Upper lobe of right lung (tissue), 1 donor: ENCODE results near the gene EHBP1. TPM values are rescaled to one million over a fixed set of nuclear protein-coding genes. Genes with fewer than 3 reads are reported as not detected.

Experiments used
- ATAC-seq: fragments of 200-7000 bp; cut with Tn5 transposase; one replicate; pipeline ENCODE4 v1.9.1; 2020; ENCODE audit warnings: mild to moderate bottlenecking, moderate library complexity
- DNase-seq: peaks from one replicate; pipeline ENCODE4 v3.0.0-alpha.2; 2020
- H3K27ac ChIP-seq: fragments of 200-600 bp; one replicate; pipeline ENCODE4 v1.8.0; 2022
- H3K27me3 ChIP-seq: fragments of 200-600 bp; one replicate; pipeline ENCODE4 v1.8.0; 2022; ENCODE audit warnings: mild to moderate bottlenecking
- H3K36me3 ChIP-seq: fragments of 200-600 bp; one replicate; pipeline ENCODE4 v1.8.0; 2022
- H3K4me1 ChIP-seq: fragments of 200-600 bp; one replicate; pipeline ENCODE4 v1.8.0; 2022
- H3K4me3 ChIP-seq: fragments of 200-600 bp; one replicate; pipeline ENCODE4 v1.8.0; 2022; ENCODE audit warnings: mild to moderate bottlenecking
- H3K9me3 ChIP-seq: fragments of 200-600 bp; one replicate; pipeline ENCODE4 v1.8.0; 2022
- intact Hi-C: fragments of 100-400 bp; cut with DNase I; formaldehyde crosslinking; loops from one replicate; pipeline ENCODE4 v1.11.0; 2022
- total RNA-seq: library from RNA; stranded (reverse); fragmentation: NEBNext Ultra II Directional; extraction: Animal tissue kit (Norgen Biotek cat#: 25700); gene quantifications from one replicate; pipeline ENCODE4 v1.2.1, GENCODE V29; 2021
- TF ChIP-seq, protein P1 (sequence below): fragments of 200-600 bp; IDR thresholded peaks from one replicate; pipeline ENCODE4 v1.8.0; 2022; ENCODE audit warnings: antibody characterized with exemption
- donor health status: DM: no; HTN: yes; CAD: no; lungs with severe emphysema.

EHBP1 gene
- total RNA-seq, 1 donor from 2014 or later, result 46.7 TPM

DNA sequence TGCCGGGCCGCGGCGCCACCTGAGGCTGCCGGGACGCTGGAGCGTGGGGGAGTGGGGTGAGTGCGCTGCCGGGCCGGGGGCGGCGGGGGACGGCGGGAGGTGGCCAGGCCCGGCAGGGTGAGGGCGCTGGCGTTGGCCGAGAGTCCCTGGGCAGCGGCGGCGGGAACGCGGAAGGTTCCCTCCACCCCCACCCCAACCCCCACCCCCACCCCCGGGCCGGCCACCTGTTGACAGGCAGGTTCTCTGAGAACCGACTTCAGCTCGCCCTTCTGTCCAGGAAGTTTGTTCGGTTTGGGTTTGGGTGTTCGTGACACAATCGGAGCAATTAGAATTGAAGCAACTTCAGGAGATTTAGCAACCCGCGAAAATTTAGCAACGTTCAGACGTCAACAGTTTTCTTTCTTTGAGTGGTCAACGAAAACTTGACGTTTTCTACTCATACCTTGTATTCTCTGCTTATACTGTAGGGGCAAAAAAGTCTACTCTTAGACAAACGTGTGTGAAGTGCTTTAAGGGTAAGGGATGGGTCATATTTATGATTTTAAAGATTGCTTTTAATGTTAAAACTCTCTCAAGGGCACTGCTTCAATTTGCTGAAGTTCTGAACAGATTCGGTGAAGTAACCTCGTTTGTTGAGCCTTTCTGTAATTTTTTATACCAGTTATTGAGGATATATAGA is 354.4 kb downstream of the EHBP1 start:
- peaks cover 42% of the 10 kb centered on the region for H3K4me1 ChIP-seq

DNA sequence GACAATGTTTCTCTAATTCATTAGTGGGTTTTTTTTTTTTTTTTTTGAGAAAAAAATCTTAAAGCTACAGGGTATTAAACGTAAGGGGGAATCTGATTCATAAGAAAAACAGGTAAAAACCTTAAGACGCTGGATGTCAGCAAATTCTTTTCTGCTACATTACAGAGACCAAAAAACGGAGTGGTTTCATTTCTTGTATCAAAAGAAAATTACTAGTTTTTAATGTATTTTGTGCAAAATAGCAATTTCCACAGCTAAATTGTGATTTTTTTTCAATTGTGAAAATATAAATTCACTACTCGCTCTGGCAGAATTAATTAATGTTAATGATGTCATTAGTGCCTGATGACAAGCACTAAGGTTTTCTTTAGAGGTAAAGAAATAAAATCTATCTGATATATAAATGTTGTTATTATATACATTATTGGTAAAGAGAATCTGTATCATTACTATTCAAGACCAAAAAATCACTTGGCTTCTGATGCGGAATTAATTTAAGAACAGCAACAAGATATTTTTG is 355.0 kb downstream of the EHBP1 start:
- H3K4me1 ChIP-seq, result peaks cover 39% of the 10 kb centered on the region
- TF ChIP-seq, protein P1, sequence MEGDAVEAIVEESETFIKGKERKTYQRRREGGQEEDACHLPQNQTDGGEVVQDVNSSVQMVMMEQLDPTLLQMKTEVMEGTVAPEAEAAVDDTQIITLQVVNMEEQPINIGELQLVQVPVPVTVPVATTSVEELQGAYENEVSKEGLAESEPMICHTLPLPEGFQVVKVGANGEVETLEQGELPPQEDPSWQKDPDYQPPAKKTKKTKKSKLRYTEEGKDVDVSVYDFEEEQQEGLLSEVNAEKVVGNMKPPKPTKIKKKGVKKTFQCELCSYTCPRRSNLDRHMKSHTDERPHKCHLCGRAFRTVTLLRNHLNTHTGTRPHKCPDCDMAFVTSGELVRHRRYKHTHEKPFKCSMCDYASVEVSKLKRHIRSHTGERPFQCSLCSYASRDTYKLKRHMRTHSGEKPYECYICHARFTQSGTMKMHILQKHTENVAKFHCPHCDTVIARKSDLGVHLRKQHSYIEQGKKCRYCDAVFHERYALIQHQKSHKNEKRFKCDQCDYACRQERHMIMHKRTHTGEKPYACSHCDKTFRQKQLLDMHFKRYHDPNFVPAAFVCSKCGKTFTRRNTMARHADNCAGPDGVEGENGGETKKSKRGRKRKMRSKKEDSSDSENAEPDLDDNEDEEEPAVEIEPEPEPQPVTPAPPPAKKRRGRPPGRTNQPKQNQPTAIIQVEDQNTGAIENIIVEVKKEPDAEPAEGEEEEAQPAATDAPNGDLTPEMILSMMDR, result no peak
- no peaks in the 10 kb centered on the region for H3K9me3 ChIP-seq
- H3K4me3 ChIP-seq, result no peak overlapping the region
- H3K36me3 ChIP-seq, result no peaks in the 10 kb centered on the region
- ATAC-seq (no peak), DNase-seq (no peak)
- peaks cover 98% of the 10 kb centered on the region for H3K27me3 ChIP-seq
- intact Hi-C loops, result no loop called here
- H3K27ac ChIP-seq, result no peak overlapping the region

More for the DNA sequence above, 354.4 kb downstream of the EHBP1 start:
- H3K36me3 ChIP-seq, result no peaks in the 10 kb centered on the region
- DNase-seq (no peak), ATAC-seq (peak; percentile 14)
- TF ChIP-seq, protein P1, result no peak
- intact Hi-C loops, result no loop called here
- no peaks in the 10 kb centered on the region for H3K9me3 ChIP-seq
- H3K4me3 ChIP-seq, result no peak overlapping the region
- H3K27ac ChIP-seq, result no peak overlapping the region
- peaks cover 100% of the 10 kb centered on the region for H3K27me3 ChIP-seq

DNA sequence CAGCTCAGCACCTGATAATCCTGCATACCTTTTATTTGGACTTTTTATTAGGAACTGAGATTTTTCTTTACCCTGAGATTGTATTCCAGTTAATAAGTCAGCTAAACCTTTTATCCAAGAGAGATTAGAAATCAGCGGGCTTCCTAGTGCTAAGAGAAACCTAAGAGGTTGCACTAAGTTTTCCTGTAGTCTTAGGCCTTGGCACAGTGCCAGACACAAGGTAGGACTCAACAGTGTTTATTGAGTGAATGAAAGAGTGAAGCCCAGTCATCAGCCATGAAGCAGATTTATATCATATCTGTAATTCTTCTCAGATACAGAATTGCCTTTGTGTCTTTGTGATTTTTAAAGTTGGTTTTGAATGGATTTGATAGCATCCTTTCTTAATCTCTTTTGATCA is 358.7 kb downstream of the EHBP1 start:
- Histone ChIP-seq H3K4me3 (no peak overlapping the region), H3K27me3 (peaks cover 83% of the 10 kb centered on the region), H3K9me3 (no peaks in the 10 kb centered on the region), H3K36me3 (no peaks in the 10 kb centered on the region), H3K4me1 (peaks cover 5% of the 10 kb centered on the region), H3K27ac (no peak overlapping the region)
- DNase-seq, result no peak
- intact Hi-C loops, result no loop called here
- TF ChIP-seq, protein P1, result no peak
- ATAC-seq, result no peak

DNA sequence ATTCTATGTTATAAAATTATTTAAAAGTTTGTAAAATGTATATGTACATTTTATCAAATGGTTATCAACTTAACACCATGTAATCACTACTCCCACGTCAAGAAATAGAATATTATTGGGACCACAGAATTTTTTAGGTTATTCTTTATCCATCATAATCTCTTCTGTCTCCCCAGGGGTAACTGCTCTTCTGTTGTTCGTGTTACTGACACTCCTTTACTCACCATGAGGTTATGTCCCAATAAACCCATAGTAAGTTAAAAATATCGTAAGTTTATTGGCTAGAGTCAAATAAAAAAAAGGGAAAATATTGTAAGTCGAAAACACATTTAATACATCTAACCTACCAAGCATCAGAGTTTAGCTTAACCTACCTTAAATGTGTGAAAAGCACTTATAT is 359.1 kb downstream of the EHBP1 start:
- H3K9me3 ChIP-seq, result no peaks in the 10 kb centered on the region
- H3K27ac ChIP-seq, result no peak overlapping the region
- H3K4me3 ChIP-seq, result no peak overlapping the region
- TF ChIP-seq, protein P1, result no peak
- ATAC-seq (no peak), DNase-seq (no peak)
- H3K36me3 ChIP-seq, result no peaks in the 10 kb centered on the region
- H3K4me1 ChIP-seq, result no peaks in the 10 kb centered on the region
- intact Hi-C loops, result no loop called here
- peaks cover 78% of the 10 kb centered on the region for H3K27me3 ChIP-seq

DNA sequence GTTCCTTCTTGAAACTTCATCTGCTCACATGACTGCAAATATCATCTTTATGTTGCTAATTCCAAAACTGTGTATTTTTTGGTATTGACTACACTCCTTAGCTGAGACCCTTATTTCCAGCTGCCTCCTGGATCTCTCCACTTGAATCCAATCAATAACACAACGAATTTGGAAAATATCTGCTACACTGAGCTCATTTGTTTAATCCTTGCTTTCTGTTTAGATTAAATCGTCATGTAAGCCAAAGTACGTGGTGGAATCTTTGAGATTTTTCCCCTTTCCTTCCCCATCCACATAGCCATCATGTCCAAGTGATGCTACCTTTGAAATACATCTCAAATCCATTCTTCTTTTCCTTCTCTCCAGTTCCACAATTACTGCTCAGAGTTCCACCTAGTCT is 360.8 kb downstream of the EHBP1 start:
- ATAC-seq (no peak), DNase-seq (no peak)
- intact Hi-C loops, result no loop called here
- Histone ChIP-seq H3K27ac (no peak overlapping the region), H3K27me3 (peaks cover 62% of the 10 kb centered on the region), H3K4me1 (no peaks in the 10 kb centered on the region), H3K9me3 (no peaks in the 10 kb centered on the region), H3K36me3 (no peaks in the 10 kb centered on the region), H3K4me3 (no peak overlapping the region)
- TF ChIP-seq, protein P1, result no peak
